Gastrocnemius medialis (tissue), 4 donors: ENCODE data around the gene AMN.

ENCODE experiments used
- POLR2A ChIP-seq, 2 donors: fragments of 450-650 bp; IDR thresholded peaks; one replicate each; pipeline ENCODE4 v1.6.1; 2017; ENCODE audit warnings: antibody characterized with exemption in 2 of 2, mild to moderate bottlenecking in 2 of 2, moderate library complexity in 2 of 2
- TF ChIP-seq, protein P1 (sequence below), 5 experiments: fragments of 450-650 bp in 3 of 5; fragments of 200-600 bp in 2 of 5; sonication (generic) in 2 of 5; IDR thresholded peaks in 4 of 5; conservative IDR thresholded peaks in 1 of 5; 1 replicate in 4 of 5; 2 replicates in 1 of 5; pipeline ENCODE4 v1.5.1; 2016 to 2019; ENCODE audit warnings: antibody characterized with exemption in 5 of 5, mild to moderate bottlenecking in 3 of 5, moderate library complexity in 3 of 5

DNA sequence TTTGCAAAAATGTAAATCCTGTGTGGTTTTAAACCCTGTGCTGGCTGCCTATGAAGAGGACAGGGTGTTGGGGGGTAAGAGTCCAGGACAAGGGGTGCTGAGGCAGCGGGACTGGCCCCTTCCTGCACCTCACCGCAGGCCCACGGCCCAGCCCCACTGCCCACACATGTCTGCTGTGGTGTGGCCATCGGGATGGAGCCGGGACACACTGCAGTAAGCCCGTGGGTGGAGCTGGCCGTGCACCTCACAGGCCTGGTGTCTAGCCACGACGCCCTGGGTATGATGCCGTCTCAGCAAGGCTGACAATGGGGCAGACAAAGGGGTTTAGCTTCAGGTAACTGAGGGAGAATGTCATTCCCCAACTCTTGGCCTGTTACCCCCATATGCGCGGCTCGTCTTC lies 19.6 kb downstream of the AMN start:
- no peak for TF ChIP-seq POLR2A (IDR thresholded peaks at IDR 0.05)
- TF ChIP-seq, protein P1, sequence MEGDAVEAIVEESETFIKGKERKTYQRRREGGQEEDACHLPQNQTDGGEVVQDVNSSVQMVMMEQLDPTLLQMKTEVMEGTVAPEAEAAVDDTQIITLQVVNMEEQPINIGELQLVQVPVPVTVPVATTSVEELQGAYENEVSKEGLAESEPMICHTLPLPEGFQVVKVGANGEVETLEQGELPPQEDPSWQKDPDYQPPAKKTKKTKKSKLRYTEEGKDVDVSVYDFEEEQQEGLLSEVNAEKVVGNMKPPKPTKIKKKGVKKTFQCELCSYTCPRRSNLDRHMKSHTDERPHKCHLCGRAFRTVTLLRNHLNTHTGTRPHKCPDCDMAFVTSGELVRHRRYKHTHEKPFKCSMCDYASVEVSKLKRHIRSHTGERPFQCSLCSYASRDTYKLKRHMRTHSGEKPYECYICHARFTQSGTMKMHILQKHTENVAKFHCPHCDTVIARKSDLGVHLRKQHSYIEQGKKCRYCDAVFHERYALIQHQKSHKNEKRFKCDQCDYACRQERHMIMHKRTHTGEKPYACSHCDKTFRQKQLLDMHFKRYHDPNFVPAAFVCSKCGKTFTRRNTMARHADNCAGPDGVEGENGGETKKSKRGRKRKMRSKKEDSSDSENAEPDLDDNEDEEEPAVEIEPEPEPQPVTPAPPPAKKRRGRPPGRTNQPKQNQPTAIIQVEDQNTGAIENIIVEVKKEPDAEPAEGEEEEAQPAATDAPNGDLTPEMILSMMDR (IDR thresholded peaks at IDR 0.05 in 4 of 5, conservative IDR thresholded peaks at IDR 0.05 in 1 of 5) = no peak
